Right lobe of liver (tissue), 6 donors: ENCODE measurements around the gene TOMM20. TPM values are rescaled to one million over a fixed set of nuclear protein-coding genes. Genes with fewer than 3 reads are reported as not detected.
A peak's percentile ranks its signal among the peaks of the same experiment; 100 is the strongest.
"Not testable (repeated sequence)": the region's sequence is repeated elsewhere in the genome, so short reads cannot be mapped to it uniquely, and the experiment has no call there.

Experiments used
- ATAC-seq, 4 donors: fragments of 200-7000 bp; cut with Tn5 transposase; one replicate each; pipeline ENCODE4 v1.9.1; 2020; ENCODE audit warnings: mild to moderate bottlenecking in 4 of 4, moderate library complexity in 4 of 4
- DNase-seq, 3 donors: peaks; one replicate each; pipeline ENCODE4 v3.0.0-alpha.2; 2020
- H3K27ac ChIP-seq, 3 donors: fragments of 200-600 bp; one replicate each; pipeline ENCODE4 v1.8.0; 2022
- H3K27me3 ChIP-seq, 2 donors: fragments of 200-600 bp; one replicate each; pipeline ENCODE4 v1.8.0; 2022
- H3K36me3 ChIP-seq, 4 donors: fragments of 200-600 bp; sonication (generic) in 1 of 4; one replicate each; pipeline versions ENCODE4 v1.5.1 to v1.8.0; 2017 to 2022; ENCODE audit warnings: control low read depth in 1 of 4
- H3K4me1 ChIP-seq, 4 donors: fragments of 200-600 bp; sonication (generic) in 1 of 4; one replicate each; pipeline versions ENCODE4 v1.5.1 to v1.8.0; 2017 to 2022; ENCODE audit warnings: control low read depth in 1 of 4
- H3K4me3 ChIP-seq, 3 donors: fragments of 200-600 bp; one replicate each; pipeline ENCODE4 v1.8.0; 2022
- H3K9me3 ChIP-seq, 4 donors: fragments of 200-600 bp; sonication (generic) in 1 of 4; one replicate each; pipeline versions ENCODE4 v1.5.1 to v1.8.0; 2017 to 2022; ENCODE audit warnings: control low read depth in 1 of 4
- CTCF ChIP-seq, 4 donors: fragments of 200-600 bp in 3 of 4; fragments of 450-650 bp in 1 of 4; IDR thresholded peaks; one replicate each; pipeline versions ENCODE4 v1.5.1 to v1.8.0; 2016 to 2022; ENCODE audit warnings: antibody characterized with exemption in 4 of 4, mild to moderate bottlenecking in 2 of 4
- POLR2A ChIP-seq: fragments of 450-650 bp; IDR thresholded peaks from one replicate; pipeline ENCODE4 v1.6.1; 2017; ENCODE audit warnings: antibody characterized with exemption, mild to moderate bottlenecking
- WGBS: methylation state at CpG from one replicate; pipeline ENCODE4 v1.1.6; 2018; ENCODE audit warnings: low coverage, low lambda C conversion rate; ENCODE audit not compliant: insufficient coverage; ENCODE audit errors: missing lambda C conversion rate; 5-methylcytosine and 5-hydroxymethylcytosine counted together
- intact Hi-C, 2 donors: fragments of 100-400 bp; cut with DNase I; formaldehyde crosslinking; loops; one replicate each; pipeline versions ENCODE4 v1.11.2 to v1.14.1; 2022
- total RNA-seq, 6 experiments: library from RNA; depleted of rRNA in 2 of 6; stranded (reverse); fragments of >200 nt in 2 of 6; fragmentation: NEBNext Ultra II Directional in 3 of 6; extraction: Animal tissue kit (Norgen Biotek cat#: 25700) in 3 of 6; gene quantifications; one replicate each; pipeline versions ENCODE4 v1.1.0 to v1.2.4, GENCODE V29; 2016 to 2023
- donor health status: DM: no; HTN: yes; CAD: no.
- donor health status: DM: no; HTN: no; CAD: no.
- donor health status: DM: no; HTN: no; CAD: no.
- donor health status: DM: no; HTN: yes; CAD: no.
- donor health status: DM: no; HTN: yes; CAD: no.

Gene TOMM20
- total RNA-seq, 6 experiments from 2014 or later = 33.0 to 59.2 (median 42.7) TPM

GRCh38 chr1:235093696-235094592 is 34.7 kb downstream of the TOMM20 start:
- TF ChIP-seq POLR2A = no peak
- peak; percentile 69 to 95 (median 88) for TF ChIP-seq CTCF (IDR thresholded peaks at IDR 0.05)
- intact Hi-C loops = loop anchor here in 1 of 2 donors (5.0 kb wide), 1 partner anchor 607 kb away; no protein-coding TSS in a partner anchor
- no peaks in the 10 kb centered on the region for H3K9me3 ChIP-seq
- peak; percentile 88 to 95 (median 92) for ATAC-seq
- WGBS = 25% methylated on average over 21 of the region's 24 CpGs
- peaks cover 0 to 7% (median 3%) of the 10 kb centered on the region in 4 donors for H3K4me1 ChIP-seq
- peak; percentile 68 to 80 (median 72) for DNase-seq
- no peaks in the 10 kb centered on the region for H3K27me3 ChIP-seq
- no peak overlapping the region for H3K27ac ChIP-seq
- no peak overlapping the region for H3K4me3 ChIP-seq
- H3K36me3 ChIP-seq = no peaks in the 10 kb centered on the region

- Histone ChIP-seq H3K4me1 (peaks cover 0 to 7% (median 3%) of the 10 kb centered on the region in 4 donors), H3K27ac (no peak overlapping the region), H3K27me3 (no peaks in the 10 kb centered on the region), H3K36me3 (no peaks in the 10 kb centered on the region), H3K9me3 (no peaks in the 10 kb centered on the region), H3K4me3 (no peak overlapping the region)
- no peak for TF ChIP-seq POLR2A
- no peak for TF ChIP-seq CTCF (IDR thresholded peaks at IDR 0.05)
- ATAC-seq = peak; percentile 67 to 85 (median 77)
- WGBS = 40% methylated on average over 13 of the region's 27 CpGs
- peak in 1 of 3 donors; percentile 57 for DNase-seq
- intact Hi-C loops = loop anchor here in 1 of 2 donors (5.0 kb wide), 1 partner anchor 606 kb away; no protein-coding TSS in a partner anchor
These were observed 35.5 kb downstream of the TOMM20 start for GRCh38 chr1:235093013-235093695.

DNA sequence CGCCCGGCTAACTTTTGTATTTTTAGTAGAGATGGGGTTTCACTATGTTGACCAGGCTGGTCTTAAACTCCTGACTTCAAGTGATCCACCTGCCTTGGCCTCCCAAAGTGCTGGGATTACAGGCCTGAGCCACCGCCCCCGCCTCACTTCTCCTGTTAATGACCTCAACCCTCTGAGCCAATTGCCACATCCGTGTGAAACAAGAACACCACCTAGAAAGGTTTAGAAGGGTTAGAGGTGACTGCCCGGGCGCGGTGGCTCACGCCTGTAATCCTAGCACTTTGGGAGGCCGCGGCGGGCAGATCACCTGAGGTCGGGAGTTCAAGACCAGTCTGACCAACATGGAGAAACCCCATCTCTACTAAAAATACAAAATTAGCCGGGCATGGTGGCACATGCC is 36.2 kb downstream of the TOMM20 start:
- H3K4me1 ChIP-seq, H3K27ac ChIP-seq, H3K4me3 ChIP-seq, H3K27me3 ChIP-seq, H3K9me3 ChIP-seq, ATAC-seq, H3K36me3 ChIP-seq, DNase-seq: not testable (repeated sequence)
- 86% methylated on average over 11 of the region's 14 CpGs for WGBS
- intact Hi-C loops = loop anchor here in 1 of 2 donors (5.0 kb wide), 1 partner anchor 605 kb away; no protein-coding TSS in a partner anchor

GRCh38 chr1:235092045-235092406 is 36.6 kb downstream of the TOMM20 start:
- not testable (repeated sequence) for H3K4me1 ChIP-seq, H3K36me3 ChIP-seq, DNase-seq, ATAC-seq, H3K27me3 ChIP-seq, H3K4me3 ChIP-seq, H3K9me3 ChIP-seq, H3K27ac ChIP-seq
- 96% methylated on average over 8 of the region's 8 CpGs for WGBS
- intact Hi-C loops = loop anchor here in 1 of 2 donors (5.0 kb wide), 1 partner anchor 605 kb away; no protein-coding TSS in a partner anchor

DNA sequence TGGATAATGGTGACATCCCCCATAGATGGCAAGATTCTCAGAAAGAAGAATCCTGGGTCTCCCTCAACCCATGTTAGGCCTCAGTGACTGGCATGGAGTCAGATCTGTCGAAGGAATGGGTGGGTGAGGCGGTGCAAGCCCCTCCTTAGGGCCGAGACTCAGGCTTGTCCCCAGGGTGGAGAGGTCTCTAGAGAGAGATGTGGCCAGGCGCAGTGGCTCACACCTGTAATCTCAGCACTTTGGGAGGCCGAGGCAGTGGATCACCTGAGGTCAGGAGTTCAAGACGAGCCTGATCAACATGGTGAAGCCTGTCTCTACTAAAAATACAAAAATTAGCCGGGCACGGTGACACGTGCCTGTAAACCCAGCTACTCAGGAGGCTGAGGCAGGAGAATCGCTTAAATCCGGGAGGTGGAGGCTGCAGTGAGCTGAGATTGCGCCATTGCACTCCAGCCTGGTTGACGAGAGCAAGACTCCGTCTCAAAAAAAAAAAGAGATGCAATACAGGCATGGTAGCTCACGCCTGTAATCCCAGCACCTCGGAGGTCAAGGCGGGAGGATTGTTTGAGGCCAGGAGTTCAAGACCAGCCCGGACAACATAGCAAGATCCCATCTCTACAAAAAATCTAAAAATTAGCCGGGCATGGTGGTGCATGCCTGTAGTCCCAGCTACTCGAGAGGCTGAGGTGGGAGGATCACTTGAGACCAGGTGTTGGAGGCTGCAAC is 37.2 kb downstream of the TOMM20 start:
- H3K36me3 ChIP-seq, ATAC-seq, H3K4me1 ChIP-seq, H3K27me3 ChIP-seq, H3K27ac ChIP-seq, H3K9me3 ChIP-seq, DNase-seq, H3K4me3 ChIP-seq: not testable (repeated sequence)
- intact Hi-C loops = loop anchor here in 1 of 2 donors (5.0 kb wide), 1 partner anchor 604 kb away; no protein-coding TSS in a partner anchor
- 91% methylated on average over 5 of the region's 20 CpGs for WGBS
